Mammary epithelial cell (primary cell): Measurements from ENCODE around the gene ACO2.

Source experiments
- EZH2 ChIP-seq: IDR thresholded peaks from 2 replicates; pipeline ENCODE4 v1.6.1; 2012; ENCODE audit warnings: low read length, inconsistent platforms, borderline replicate concordance
- TF ChIP-seq, protein P1 (sequence below), 2 donors: IDR thresholded peaks in 1 of 2; conservative IDR thresholded peaks in 1 of 2; 2 replicates each; pipeline ENCODE4 v1.5.1; 2011 to 2012; ENCODE audit warnings: inconsistent platforms in 2 of 2, low read length in 2 of 2, mild to moderate bottlenecking in 2 of 2, control low read depth in 1 of 2, low read depth in 1 of 2; ENCODE audit not compliant: insufficient read depth in 1 of 2; ENCODE audit errors: extremely low read depth in 1 of 2

DNA sequence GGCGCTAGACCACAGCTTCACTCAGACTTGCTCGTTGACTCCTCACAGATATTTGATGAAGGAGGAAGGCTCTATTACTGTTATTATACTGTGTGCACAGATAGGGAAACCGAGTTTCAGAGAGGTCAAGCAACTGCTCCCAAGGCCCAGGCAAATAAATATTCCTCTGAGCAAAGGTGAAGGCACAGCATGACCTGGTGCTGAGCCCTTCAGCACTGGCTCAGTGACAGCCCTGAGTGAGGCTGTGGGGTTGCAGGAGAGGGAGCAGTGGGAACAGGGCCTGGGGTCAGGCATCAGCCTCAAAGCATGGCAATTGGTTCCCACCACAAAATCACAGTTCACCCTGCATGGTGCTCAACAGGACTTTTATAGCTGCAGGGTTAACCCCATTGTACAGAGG lies 68.3 kb downstream of the ACO2 start:
- TF ChIP-seq, protein P1, sequence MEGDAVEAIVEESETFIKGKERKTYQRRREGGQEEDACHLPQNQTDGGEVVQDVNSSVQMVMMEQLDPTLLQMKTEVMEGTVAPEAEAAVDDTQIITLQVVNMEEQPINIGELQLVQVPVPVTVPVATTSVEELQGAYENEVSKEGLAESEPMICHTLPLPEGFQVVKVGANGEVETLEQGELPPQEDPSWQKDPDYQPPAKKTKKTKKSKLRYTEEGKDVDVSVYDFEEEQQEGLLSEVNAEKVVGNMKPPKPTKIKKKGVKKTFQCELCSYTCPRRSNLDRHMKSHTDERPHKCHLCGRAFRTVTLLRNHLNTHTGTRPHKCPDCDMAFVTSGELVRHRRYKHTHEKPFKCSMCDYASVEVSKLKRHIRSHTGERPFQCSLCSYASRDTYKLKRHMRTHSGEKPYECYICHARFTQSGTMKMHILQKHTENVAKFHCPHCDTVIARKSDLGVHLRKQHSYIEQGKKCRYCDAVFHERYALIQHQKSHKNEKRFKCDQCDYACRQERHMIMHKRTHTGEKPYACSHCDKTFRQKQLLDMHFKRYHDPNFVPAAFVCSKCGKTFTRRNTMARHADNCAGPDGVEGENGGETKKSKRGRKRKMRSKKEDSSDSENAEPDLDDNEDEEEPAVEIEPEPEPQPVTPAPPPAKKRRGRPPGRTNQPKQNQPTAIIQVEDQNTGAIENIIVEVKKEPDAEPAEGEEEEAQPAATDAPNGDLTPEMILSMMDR (conservative IDR thresholded peaks at IDR 0.05 in 1 of 2, IDR thresholded peaks at IDR 0.05 in 1 of 2; ENCODE audit: extremely low read depth in 1 of 2, insufficient read depth in 1 of 2, low read depth in 1 of 2, low read length in 2 of 2) = no peak
- no peak for TF ChIP-seq EZH2
